Ammon's horn (tissue), 1 donor: Measurements from ENCODE around the gene CDKN2D.
"Not testable (repeated sequence)": the region's sequence is repeated elsewhere in the genome, so short reads cannot be mapped to it uniquely, and the experiment has no call there.

Source experiments
- DNase-seq: peaks from one replicate; pipeline ENCODE4 v3.0.0-alpha.2; 2016; ENCODE audit warnings: low spot score

CDKN2D gene

GRCh38 chr19:10580979-10581631, 12.3 kb upstream of the CDKN2D start:
- peak; percentile 95 for DNase-seq

DNA sequence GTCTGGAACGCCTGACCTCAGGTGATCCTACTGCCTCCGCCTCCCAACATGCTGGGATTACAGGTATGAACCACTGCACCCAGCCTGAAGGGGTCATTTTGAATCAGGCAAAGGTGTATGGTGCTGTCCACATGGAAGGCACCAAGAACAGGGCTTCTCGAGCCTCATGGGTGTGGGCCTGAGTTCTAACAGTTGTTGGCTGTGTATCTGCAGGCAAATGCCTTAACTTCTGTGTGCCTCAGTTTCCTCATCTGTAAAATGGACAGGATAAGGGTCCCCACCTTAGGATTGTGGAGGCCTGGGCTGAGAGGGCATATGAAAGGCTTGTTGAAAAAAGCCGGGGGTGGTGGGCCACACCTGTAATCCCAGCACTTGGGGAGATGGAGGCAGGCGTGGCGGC, 9.2 kb upstream of the CDKN2D start:
- DNase-seq = no peak

DNA sequence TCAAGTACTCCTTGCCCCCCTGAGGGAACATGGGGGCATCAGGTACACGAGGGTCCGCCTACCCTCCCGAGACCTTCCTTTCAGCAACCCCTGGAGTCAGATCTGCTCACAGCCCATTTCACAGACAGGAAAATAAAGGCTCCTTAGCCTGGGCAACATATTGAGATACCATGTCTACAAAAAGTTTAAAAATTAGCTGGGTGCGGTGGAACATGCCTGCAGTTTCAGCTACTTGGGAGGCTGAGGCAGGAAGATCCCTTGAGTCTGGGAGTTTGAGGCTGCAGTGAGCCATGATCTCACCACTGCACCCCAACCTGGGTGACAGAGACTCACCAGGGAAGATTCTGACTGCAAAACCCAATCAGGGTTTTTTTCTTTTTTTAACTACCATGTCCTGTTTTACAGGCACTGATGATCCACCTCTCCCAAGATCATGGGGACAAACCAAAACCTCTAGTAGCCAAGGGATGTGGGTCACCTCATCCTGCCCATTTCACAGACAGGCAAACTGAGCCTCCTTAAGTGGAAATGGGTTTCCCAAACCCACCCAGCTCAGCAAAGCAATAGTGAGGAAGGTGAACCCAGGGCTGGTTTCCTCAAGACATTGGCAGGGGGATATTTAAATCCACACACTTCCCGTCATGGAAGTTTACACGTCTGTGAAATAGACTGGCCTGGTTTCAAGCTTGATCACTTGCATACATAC, 6.4 kb upstream of the CDKN2D start:
- no peak for DNase-seq

DNA sequence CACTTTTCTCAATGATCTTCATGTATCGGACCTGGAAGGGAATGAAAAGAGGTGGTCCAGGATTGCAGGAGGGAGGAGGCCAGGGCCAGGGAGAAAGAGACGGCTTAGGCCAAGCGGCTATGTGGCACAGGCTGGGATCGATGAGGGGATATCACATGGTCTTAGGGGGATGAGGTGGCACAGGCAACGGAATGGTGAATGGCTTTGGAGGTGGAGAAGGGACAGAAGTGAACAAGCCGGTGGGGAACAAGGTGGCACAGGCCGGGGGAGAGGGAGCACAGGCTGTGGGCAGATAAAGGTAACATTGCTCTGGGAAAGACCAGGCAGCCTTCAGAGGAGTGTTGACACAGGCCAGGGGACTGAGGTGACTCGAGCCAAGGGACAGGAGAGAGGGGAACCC, 5.7 kb upstream of the CDKN2D start:
- no peak for DNase-seq

GRCh38 chr19:10573793-10574192, 5.0 kb upstream of the CDKN2D start:
- DNase-seq = not testable (repeated sequence)

GRCh38 chr19:10568062-10568825, 535 bp downstream of the CDKN2D start:
- peak; percentile 46 for DNase-seq

GRCh38 chr19:10567656-10568055, 1.1 kb downstream of the CDKN2D start:
- no peak for DNase-seq

GRCh38 chr19:10566658-10567410, 1.9 kb downstream of the CDKN2D start:
- DNase-seq = no peak

DNA sequence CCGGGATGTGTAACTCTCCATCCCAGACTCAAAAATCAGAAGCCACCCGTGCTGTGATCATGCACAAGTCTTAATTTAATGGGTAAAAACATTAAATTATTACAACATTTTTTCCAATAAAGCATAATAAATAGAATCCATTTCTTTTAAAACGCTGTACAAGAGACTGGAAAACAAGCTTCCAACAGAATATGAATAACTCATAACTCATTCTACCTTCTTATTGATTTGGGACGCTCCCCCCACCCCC, 2.4 kb downstream of the CDKN2D start:
- no peak for DNase-seq

GRCh38 chr19:10565567-10566407, 3.0 kb downstream of the CDKN2D start, which contains the start of gene KRI1:
Gene KRI1 (minus strand): TSS chr19:10566010. CDS start chr19:10565999, 11 bp downstream.
- DNase-seq = peak; percentile 98

GRCh38 chr19:10565028-10565566, 3.7 kb downstream of the CDKN2D start:
- peak; percentile 27 for DNase-seq

GRCh38 chr19:10562609-10563008, 6.2 kb downstream of the CDKN2D start:
- no peak for DNase-seq

DNA sequence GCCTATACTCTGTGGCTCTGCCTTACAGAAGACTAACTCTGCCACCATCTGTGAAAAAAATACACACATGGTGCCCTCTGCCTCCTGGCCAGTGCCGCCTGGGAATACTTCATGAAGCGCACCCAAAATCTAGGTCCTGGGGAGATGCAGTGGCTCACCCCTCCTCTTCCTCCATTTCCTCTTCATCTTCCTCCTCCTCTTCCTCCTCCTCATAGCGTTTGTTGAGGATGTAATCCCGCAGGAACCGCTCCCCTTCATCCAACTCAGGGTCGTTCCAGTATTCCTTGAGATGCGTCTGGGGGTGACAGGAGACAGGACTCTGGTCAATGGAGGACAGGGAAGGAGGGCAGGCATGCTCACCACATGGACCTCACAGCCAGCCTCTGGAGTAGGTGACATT, 8.6 kb downstream of the CDKN2D start:
- no peak for DNase-seq

GRCh38 chr19:10557603-10558197, 11.1 kb downstream of the CDKN2D start:
- DNase-seq = no peak

GRCh38 chr19:10555610-10555973, 13.2 kb downstream of the CDKN2D start:
- DNase-seq = no peak

DNA sequence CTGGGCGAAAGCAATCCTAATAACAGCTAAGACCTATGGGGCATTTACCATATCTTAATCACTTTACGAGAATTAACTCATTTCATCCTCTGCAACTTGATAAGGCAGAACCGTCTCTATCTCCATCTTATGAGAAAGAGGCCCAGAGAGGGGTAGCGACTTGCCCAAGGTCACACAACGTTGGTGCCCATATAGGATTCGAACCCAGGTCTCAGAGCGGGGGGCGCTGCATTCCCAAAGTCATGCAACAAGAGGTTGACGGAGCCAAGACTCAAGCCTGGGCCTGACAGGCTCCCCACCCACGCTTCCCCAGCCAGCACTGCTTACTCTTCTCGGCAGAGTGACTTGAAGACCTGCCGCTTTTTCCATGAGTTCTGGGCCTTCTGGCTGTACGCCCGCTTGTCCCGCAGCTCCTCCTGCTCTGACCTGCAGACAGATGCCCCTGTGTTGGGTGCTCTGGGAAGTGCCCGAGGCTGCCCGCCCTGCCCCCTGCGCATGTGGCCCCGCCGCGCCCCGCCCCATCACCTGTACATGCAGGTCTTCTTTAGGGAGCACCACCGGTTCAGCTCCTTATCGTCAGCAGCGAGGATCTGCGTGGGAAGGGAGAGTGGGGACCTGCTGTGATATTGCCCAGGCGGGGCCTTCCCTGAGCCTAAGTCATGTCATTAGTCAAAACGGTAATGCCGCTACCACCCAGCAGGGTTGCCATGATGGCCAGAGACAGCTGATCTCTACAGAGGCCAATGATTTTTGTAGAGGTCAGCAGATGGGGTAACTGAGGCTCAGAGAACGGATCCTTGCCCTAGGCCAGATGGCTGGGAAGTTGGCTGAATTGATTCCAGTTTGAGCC, 13.8 kb downstream of the CDKN2D start:
- no peak for DNase-seq

DNA sequence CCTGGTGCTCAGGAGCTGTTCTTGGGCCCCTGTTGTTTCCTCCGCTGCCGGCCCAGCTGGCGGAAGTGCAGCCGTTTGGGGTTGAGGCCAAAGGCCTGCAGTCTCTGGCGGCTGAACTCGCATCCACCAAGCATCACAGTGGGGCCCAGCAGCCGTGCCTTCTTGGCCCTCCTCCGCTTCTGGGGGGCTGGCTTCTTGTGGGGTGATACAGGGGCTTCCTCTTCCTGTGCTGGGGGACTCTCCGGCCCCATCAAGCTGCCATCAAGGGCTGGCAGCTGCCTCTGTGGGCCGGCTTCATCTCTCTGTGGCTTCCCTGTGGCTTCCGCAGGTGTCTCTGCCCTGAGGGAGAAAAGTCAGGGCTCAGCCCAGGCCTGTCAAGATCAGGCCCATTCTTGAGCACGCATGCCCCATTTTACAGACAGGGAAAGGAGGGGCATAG, 14.8 kb downstream of the CDKN2D start:
- no peak for DNase-seq

GRCh38 chr19:10553087-10553667, 15.6 kb downstream of the CDKN2D start:
- no peak for DNase-seq

DNA sequence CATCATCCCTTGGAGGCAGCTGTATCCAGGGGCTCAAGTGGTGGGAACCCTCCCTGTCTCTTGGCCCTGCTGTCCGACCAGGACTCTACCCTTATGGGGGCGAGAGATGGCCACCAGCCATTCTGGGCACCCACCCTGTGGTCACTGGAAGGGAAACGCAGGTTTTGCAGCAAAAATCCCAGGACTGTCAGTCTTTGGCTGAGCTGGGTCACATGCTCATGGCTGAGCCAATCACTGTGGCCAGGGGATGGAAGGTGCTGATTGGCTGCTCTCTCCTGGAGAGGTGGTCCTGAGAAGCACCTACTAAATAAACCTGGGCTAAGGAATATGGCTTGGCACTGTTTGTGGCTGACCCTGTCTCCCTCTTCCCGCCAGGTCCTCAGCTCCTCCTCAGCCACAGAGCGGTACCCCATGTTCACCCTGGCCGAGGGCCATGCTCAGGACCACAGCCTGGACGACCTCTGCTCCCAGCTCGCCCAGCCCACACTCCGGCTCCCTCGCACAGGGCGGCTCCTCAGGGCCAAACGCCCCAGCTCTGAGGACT, 16.2 kb downstream of the CDKN2D start:
- DNase-seq = no peak
